Fibroblast of pulmonary artery (primary cell): ENCODE data around the gene PEX14.
A peak's percentile ranks its signal among the peaks of the same experiment; 100 is the strongest.

Experiments used
- DNase-seq: peaks from one replicate; pipeline ENCODE4 v3.0.0-alpha.2; 2010; ENCODE audit warnings: low read depth
- H3K4me3 ChIP-seq: replicated peaks from 2 replicates; pipeline ENCODE4 v1.5.1; 2011; ENCODE audit warnings: low read depth, mild to moderate bottlenecking, control low read depth, low read length, moderate library complexity
- CTCF ChIP-seq: IDR thresholded peaks from 2 replicates; pipeline ENCODE4 v1.5.1; 2011; ENCODE audit warnings: mild to moderate bottlenecking, control low read depth, low read length, inconsistent platforms; ENCODE audit errors: missing control alignments

Gene PEX14

GRCh38 chr1:10626131-10626731 is 151.5 kb downstream of the PEX14 start:
- no peak for DNase-seq
- H3K4me3 ChIP-seq: no peak overlapping the region
- TF ChIP-seq CTCF: no peak

GRCh38 chr1:10626791-10627410 is 152.2 kb downstream of the PEX14 start:
- DNase-seq: no peak
- TF ChIP-seq CTCF: no peak
- H3K4me3 ChIP-seq: no peak overlapping the region

DNA sequence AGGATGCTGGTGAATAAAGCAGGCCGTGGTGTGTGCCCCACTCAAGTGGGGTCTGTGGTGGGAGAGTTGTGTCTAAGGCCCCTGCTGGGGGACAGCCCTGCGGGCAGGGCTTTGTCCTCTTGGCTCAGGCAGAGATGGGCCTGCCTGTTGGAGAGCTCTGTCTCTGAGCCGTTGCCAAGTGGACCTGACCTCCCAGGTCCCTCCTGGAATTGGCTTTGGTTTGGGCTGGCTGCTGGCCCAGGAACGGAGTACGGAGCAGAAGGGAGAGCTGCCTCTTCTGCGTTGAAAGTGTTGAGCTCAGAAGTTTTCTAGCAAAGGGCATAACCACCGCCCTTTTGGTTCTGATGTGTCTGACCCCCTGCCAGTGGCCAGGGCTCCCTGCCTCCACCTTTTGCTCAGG is 153.9 kb downstream of the PEX14 start:
- no peak overlapping the region for H3K4me3 ChIP-seq
- TF ChIP-seq CTCF: no peak
- DNase-seq: peak; percentile 24

- TF ChIP-seq CTCF: no peak
- no peak for DNase-seq
Observed at GRCh38 chr1:10629091-10629815, 154.5 kb downstream of the PEX14 start.

GRCh38 chr1:10629816-10630571 is 155.2 kb downstream of the PEX14 start:
- DNase-seq: no peak
- H3K4me3 ChIP-seq: no peak overlapping the region
- TF ChIP-seq CTCF: no peak

More at GRCh38 chr1:10629091-10629815, 154.5 kb downstream of the PEX14 start:
- no peak overlapping the region for H3K4me3 ChIP-seq

GRCh38 chr1:10630661-10631120 is 155.9 kb downstream of the PEX14 start:
- DNase-seq: no peak
- no peak for TF ChIP-seq CTCF
- no peak overlapping the region for H3K4me3 ChIP-seq
